ENCODE data around the gene GPC6.
"Not testable (repeated sequence)": the region's sequence is repeated elsewhere in the genome, so short reads cannot be mapped to it uniquely, and the experiment has no call there.

GPC6 gene

DNA sequence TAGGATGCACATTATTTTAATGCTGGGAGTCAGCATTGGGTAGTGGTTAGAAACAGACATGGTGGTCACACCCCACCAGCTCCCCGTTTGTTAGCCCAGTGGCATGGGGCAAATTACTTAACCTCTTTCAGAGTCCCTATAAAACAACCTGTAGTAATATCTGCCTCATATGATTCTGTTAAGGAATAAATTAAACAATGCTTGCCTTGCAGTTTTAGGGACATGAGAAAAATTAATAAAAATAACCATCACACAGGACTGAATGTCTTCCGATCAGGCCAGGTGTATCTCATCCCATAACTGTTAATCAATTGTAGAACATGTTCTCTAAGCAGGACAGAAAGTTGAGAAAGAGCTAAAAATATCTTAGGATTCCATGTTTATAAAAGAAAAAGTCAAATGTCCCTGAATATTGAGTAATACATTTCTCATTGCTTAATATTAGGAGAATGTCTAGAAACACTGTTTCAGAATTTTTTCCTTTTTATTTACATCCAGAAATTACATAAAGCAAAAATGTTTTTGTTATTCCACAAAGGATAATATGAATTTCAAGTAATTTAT is 196.5 kb downstream of the GPC6 start:
- DNase-seq (ENCODE audit: low read depth in 4 of 4, low spot score in 1 of 4), result no peak

DNA sequence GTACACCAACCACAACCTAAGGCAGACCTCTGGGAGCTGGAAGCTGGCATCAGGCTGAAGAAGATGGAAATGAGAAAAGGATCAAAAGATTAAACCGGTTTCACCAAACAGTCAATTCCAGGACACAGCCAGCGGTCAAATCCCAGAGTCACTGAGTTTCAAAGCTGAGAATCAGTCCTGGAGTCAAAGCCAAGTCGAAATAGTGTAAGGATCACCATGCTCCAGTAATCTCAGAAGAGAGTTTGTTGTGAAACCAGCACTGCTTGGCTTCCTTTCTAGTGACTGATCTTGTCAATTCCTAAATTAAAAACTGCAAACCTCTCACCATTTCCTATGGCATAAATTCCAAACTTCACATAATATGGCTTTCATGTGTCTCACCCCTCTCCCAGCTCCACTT is 198.8 kb downstream of the GPC6 start:
- DNase-seq (ENCODE audit: low read depth in 4 of 4, low spot score in 1 of 4), result no peak

DNA sequence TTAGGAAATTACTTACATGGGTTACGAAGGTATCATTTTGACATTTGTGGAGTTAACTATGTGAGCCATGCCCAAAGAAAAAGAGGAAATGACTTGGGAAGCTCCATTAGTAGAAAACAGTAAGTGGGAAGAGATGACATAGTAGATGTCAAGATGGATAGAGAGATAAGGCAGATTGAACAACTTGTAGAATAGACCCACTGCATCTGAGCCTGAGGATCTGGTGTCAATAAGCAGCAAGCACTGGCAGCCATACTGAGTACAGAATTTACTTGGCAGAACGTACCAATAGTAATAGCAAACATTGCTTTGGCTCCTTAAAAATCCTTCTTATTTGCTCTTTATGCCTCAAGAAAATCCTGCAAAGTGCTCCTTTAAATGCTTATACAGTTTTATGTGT is 203.8 kb downstream of the GPC6 start:
- DNase-seq (ENCODE audit: low read depth in 4 of 4, low spot score in 1 of 4), result no peak

DNA sequence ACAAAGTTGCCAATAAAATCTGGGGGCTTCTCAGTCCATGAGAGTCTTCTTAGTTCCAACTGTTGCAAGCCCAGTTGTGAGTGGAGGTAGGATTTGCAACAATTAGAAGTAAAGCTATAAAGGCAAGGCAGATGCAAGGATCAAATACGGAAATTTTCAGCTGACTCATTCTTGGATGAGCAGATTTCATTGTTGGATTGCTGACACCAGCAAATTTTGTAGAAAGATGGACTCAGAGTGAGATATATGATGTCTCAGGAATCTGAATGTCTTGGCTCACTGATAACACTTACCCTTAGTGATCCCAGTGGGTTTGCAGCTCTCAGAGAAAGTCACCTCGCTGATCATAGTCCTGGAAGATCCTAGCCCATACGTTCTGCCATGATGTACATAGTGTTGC is 209.0 kb downstream of the GPC6 start:
- no peak for DNase-seq (ENCODE audit: low read depth in 4 of 4, low spot score in 1 of 4)

DNA sequence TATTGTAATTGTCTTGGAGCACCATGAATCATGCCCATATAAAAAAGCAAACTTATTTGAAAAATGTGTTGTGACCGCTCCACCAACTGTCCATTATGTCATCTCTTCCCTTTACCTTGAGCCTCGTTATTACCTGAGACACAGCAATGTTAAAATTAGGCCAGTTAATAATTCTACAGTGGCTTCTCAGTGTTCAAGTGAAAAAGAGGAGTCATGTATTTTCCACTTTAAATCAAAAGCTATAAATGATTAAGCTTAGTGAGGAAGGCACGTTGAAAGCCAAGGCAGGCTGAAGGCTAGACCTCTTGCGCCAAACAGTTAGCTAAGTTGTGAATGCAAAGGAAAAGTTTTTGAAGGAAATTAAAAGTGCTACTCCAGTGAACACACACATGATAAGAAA is 210.5 kb downstream of the GPC6 start:
- no peak for DNase-seq (ENCODE audit: low read depth in 4 of 4, low spot score in 1 of 4)

DNA sequence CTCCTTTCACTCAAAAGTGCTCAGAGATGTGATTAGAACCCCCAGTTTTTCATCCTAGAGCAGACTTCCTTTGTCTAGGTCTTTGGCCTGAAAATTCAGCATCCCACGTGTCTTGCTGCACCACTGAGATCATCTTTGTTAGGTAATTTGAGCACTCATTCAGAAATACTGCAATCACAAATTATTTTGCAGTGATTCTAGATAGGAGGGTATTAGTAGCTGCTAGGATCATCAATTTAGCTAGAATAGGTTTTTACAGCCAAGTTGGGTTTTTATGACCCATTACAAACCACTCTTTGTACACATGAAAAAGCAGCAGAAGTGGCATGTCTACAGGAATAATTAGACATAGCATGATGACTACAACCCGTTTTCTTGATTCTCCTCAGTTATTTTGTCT is 219.6 kb downstream of the GPC6 start:
- DNase-seq (ENCODE audit: low read depth in 4 of 4, low spot score in 1 of 4), result no peak

DNA sequence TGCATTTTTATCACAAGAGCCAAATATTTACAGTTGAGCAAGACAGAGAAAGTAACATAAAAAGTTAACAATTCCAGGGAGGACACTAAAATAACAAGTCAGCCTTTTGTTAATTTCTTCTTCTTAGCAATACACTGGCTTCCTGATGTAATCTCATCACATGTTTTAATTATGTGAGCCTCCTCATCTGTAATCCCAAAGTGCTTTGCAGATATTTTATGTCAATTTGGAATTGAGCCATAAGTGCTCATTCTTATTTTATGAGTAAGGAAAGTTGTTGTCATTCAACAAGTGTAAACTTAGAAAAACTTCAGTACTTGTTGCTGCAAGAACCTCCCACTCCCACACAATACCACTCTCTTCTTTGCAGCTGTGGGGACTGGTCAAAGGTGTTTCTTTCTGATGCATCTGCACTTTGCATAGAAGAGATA is 223.6 kb downstream of the GPC6 start:
- no peak for DNase-seq (ENCODE audit: low read depth in 4 of 4, low spot score in 1 of 4)

DNA sequence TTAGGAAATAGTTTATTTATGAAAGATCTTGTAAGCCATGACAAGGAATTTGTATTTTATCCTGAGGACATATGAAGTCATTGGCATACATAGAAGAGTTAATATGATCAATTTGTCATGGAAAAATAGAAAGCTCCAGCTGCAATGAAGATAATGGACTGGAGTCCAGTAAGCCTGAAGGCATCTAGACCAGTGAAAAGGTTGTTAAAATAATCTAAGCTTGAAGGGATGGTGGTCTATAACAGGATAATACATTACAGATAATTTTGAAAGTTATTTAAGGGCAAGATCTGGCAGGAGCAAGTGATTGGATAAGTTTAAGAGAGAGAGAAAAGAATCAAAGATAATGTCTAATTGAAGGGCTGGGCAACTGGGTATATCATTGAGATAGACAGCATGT is 224.2 kb downstream of the GPC6 start:
- DNase-seq (ENCODE audit: low read depth in 4 of 4, low spot score in 1 of 4), result no peak

DNA sequence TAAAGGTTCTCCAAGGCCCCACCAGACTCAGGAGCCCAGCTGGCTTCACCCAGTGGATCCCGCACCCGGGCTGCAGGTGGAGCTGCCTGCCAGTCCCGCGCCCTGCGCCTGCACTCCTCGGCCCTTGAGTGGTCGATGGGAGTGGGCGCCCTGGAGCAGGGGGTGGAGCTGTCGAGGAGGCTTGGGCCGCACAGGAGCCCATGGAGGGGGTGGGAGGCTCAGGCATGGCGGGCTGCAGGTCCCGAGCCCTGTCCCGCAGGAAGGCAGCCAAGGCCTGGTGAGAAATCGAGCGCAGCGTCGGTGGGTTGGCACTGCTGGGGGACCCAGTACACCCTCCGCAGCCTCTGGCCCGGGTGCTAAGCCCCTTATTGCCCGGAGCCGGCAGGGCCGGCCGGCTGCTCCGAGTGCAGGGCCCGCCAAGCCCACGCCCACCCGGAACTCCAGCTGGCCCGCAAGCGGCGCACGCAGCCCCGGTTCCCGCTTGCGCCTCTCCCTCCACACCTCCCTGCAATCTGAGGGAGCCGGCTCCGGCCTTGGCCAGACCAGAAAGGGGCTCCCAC is 228.1 kb downstream of the GPC6 start:
- not testable (repeated sequence) for DNase-seq (ENCODE audit: low read depth in 4 of 4, low spot score in 1 of 4)

DNA sequence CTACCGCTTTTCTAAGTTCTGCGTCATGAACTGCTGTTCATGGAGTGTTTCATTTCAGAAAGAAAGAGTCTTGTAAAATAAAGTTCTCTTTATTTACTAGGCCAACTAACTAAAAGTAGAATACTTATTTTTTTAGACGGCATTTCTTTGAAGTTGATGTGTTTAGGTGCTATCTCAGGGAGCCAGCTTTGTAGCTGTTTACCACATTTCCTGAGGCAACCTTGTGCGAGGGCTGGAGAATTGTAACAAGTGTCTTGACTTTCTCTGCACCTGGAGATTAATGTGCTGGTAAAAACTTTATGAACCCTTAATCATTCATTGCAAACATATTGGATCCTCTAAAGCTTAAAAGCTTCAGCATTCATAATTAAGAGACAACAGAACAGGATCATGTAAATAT is 229.3 kb downstream of the GPC6 start:
- DNase-seq (ENCODE audit: low read depth in 4 of 4, low spot score in 1 of 4), result no peak

DNA sequence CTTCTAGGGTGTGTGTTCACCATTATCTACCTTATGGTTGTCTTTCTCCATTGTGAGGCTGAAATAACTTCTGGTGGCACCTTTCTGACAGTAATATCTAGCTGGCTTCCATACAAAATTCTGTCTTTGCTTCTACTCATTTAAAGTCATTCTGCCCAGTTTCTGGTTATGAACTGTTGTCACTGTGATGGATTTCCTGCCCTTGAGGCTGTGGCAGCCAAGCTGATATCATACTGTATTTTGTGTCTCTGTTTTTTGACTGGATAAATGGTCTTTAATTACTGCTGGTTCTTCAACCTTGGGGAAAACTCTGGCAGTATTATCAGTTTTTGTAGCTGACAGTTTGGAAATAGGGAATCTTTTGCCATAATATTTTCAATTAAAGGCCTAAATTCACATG is 233.4 kb downstream of the GPC6 start:
- no peak for DNase-seq (ENCODE audit: low read depth in 4 of 4, low spot score in 1 of 4)

DNA sequence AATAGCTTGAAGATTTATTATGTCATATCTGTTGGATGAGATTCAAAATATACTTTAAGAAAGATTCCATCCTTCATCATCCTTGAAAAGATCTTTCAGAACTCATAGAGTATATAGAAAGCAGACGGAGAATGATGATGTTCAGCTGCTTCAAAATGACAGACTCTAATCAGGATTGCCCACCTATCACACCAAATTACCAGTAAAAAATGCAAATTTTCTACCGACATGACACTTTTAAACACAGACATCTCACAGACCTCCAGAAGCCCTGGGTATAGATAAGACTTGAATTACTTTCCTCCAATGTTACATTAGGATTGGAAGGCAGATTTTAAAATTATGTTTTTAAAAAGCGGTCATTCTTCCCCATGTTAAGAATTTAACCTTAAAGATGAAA is 235.5 kb downstream of the GPC6 start:
- no peak for DNase-seq (ENCODE audit: low read depth in 4 of 4, low spot score in 1 of 4)

DNA sequence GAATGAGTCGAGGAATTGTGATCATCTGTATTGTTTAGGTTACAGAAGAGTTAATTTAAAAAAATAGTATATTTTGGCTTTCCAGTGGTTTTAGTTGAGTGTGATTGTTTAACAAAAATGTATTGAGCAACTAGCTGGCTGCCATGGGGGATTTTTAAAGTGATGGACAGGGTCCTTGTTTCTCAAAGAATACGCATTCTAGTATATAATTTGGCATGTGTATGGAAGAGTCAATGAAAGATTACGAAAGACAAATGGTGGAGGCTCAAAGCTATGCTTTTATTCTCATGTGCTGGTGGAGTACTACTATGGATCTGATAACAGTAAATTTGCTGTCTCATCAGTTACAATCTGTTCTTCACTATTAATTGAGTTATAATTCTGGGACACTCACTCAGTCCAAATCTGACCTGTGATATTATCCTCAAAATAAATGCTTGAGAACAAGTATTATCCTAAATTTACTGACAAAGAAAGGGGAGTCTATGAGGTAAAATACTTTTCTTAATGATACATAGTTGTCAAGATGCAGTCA is 240.0 kb downstream of the GPC6 start:
- no peak for DNase-seq (ENCODE audit: low read depth in 4 of 4, low spot score in 1 of 4)

DNA sequence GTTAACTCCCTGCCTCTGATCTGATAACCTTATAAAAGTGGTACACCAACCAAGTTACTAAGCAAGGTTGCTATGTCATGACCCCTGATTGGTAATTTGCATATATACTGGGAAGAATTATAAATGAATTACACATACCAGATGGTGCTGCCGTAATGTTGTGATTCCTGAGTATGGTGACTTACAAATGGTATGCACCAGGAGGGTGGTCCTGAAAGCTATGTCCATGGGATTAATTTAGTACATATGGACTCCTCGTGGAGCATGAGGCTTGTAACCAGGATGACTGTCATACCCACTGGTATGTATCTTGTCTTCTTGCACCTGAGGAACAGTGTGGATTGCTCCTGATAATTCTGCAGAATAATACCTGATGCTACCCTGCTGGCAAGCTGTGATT is 240.6 kb downstream of the GPC6 start:
- DNase-seq (ENCODE audit: low read depth in 4 of 4, low spot score in 1 of 4), result no peak

DNA sequence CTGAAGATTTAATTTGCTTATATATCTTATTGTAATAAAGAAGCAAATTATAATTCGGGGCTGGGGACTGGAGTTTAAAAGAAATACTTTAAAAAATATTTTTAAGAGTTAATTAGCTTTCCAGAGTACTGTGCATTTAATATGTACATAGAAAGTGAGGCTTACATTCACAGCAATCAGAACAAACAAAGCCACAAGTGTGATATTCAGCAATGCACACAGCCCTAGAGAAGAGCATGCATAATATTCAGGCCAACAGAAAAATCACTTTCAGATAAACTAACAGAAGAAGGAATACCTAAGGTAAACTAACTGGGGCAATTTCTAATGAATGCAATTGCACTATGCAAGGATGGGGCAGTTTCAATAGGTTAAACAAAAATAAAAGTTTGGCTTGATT is 241.8 kb downstream of the GPC6 start:
- no peak for DNase-seq (ENCODE audit: low read depth in 4 of 4, low spot score in 1 of 4)

DNA sequence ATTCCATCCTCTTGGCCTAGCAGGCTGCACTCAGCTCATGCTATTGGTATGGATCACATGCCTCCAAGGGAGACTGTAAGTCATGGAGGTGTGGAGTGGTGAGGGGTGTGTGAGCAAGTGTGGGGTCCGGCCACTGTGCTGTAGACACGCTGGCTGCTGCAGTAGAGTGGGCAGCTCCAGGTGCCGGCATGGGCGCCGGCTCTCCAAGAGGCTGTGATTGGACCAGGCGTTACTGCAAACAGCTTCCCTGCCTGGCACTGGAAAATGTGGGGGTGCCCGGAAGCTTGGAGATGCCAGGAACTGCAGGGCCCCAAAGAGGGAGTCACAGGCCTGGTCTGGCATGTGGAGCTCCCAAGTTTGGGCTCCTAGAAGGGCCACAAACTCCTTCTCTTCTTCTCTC is 245.7 kb downstream of the GPC6 start:
- DNase-seq (ENCODE audit: low read depth in 4 of 4, low spot score in 1 of 4), result no peak

DNA sequence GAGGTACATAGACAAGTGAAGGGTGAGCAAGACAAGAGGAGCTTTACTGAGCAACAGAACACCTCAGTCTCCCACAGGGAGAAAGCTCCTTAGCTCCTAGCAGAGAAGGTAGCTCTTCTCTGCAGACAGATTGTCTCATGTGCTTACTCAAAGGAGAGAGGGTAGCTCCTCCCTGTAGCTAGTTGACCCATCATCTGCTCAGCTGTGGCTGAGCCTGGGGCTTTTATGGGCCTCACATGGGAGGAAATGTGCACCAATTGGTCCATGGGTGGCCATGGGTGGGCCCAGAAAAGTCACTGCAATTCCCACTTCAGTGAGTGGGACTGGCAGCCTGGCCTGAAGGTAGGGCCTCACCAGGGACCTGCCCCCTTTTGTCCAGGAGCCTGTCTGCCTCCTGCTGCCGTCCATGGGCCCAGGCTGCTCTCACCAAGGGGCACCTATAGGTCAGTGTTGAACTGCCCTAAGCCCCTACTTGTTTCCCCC is 246.2 kb downstream of the GPC6 start:
- no peak for DNase-seq (ENCODE audit: low read depth in 4 of 4, low spot score in 1 of 4)

DNA sequence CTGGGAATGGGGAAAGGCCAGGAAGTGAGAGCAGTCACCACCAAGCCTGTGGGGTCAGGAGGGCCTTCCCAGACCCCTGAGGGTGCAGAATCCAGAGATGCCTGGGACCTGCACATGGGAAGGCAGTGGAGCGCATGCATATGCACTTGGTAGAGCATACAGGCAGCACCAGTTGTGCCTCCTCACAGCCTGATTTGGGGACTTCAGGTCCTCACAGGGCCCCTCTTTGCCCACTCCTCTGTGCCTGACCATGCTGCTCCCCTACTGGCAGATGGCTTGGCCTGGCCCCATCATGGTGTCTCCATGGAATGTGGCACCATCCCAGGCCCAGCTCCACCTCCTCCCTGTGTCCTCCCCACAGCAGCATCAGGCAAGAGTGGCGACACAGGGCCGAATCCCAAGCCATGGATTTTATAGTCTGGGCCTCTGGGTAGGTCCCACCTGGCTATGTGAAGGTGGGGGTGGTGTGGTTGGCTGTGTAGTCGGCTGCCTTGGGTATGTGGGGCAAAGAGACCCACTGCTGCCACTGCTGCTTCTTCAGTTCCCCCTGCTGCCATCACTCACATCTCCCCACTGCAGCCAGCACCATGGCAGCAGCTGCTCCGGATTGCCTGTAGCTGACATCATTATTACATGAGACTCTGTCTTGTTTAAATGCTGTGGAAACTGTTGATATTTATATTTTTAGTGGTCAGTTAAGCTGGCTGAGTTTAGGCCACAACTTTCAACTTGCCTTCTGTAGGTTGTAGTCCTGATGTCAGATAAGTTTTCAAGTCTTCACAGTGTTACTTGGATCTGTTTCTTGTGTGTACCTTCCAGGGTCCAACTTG is 247.0 kb downstream of the GPC6 start:
- DNase-seq (ENCODE audit: low read depth in 4 of 4, low spot score in 1 of 4), result no peak

DNA sequence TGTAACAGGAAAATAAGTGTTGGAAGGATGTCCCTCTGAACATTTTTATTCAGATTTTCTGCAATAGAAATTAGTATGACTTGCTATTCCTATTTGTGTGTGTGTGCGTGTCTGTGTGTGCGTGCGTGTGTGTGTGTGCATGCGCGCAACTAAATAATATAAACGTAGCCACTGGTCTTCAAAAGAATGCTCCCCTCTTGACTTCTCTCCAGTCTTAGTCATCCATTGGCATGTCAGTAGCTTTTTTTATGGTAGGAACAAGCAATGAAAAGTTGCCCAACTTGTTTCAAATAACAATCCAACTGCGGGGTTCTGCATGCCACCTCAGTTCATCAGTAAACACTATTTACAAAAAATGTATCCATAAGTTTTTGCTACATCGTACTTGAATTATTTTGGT is 249.6 kb downstream of the GPC6 start:
- DNase-seq (ENCODE audit: low read depth in 4 of 4, low spot score in 1 of 4), result no peak

DNA sequence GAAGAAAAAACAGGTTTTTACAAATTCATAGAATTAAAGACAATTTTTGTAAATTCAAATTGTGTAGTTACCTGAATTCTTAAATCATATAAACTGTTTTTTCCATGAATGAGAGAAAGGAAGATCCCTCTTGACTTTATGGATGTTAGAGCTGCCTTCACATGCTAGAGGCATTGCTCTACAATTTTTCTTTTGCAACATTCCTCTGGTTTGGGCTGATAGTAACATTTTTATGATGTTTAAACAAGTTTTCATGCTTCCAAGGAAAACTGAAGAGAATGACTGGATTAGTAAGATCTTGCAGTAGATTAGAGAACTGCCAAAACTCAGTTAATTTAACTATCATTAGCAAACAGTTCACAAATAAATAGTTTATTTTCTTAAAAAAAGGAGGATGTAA is 250.6 kb downstream of the GPC6 start:
- no peak for DNase-seq (ENCODE audit: low read depth in 4 of 4, low spot score in 1 of 4)

DNA sequence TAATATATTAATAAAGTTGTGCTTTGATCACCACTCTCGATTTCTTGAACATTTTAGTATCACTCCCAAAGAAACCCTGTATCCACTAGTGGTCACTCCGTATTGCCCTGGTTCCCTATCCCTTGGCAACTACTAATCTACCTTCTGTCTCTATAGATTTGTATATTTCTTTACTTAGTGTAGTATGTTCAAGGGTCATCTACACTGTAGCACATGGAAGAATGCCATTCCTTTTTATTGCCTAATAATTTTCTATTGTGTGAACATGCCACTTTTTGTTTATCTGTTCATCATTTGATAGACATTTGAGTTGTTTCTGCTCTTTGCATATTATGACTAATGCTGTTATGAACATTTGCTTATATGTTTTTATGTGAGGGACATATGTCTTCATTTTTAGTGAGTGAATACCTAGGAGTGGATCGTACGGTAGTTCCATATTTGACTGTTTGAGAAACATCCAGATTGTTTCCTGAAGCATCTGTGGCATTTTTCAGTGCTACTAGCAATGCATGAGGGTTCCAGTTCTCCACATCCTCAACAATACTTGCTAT is 254.0 kb downstream of the GPC6 start:
- no peak for DNase-seq (ENCODE audit: low read depth in 4 of 4, low spot score in 1 of 4)

DNA sequence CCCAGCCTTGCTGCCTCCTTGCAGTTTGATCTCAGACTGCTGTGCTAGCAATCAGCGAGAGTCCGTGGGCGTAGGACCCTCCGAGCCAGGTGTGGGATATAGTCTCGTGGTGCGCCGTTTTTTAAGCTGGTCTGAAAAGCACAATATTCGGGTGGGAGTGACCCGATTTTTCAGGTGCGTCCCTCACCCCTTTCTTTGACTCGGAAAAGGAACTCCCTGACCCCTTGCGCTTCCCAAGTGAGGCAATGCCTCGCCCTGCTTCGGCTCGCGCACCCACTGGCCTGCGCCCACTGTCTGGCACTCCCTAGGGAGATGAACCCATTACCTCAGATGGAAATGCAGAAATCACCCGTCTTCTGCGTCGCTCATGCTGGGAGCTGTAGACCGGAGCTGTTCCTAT is 269.5 kb downstream of the GPC6 start:
- DNase-seq (ENCODE audit: low read depth in 4 of 4, low spot score in 1 of 4), result not testable (repeated sequence)
